DOHH2 (cell line): ENCODE data around the gene ALOX15B.
"Not testable (repeated sequence)": the region's sequence is repeated elsewhere in the genome, so short reads cannot be mapped to it uniquely, and the experiment has no call there.

Experiments used
- EZH2phosphoT487 ChIP-seq: fragments of 200-600 bp; sonication (generic); IDR thresholded peaks from 2 replicates; pipeline ENCODE4 v1.6.1; 2017; ENCODE audit warnings: borderline replicate concordance, mild to moderate bottlenecking, antibody characterized with exemption, low read length, moderate library complexity, mixed read lengths
- TF ChIP-seq, protein P1 (sequence below): fragments of 200-600 bp; sonication (generic); IDR thresholded peaks from one replicate; pipeline ENCODE4 v1.5.1; 2014; ENCODE audit warnings: antibody characterized with exemption, mild to moderate bottlenecking, low read depth, low read length; ENCODE audit not compliant: poor library complexity, severe bottlenecking

DNA sequence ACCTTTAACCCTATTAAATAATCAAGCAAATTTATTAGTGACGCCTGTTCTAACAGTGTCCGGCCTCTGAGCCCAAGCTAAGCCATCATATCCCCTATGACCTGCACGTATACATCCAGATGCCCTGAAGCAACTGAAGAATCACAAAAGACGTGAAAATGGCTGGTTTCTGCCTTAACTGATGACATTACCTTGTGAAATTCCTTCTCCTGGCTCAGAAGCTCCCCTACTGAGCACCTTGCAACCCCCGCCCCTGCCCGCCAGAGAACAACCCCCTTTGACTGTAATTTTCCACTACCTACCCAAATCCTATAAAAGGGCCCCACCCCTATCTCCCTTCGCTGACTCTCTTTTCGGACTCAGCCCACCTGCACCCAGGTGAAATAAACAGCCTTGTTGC is 23.0 kb downstream of the ALOX15B start:
- TF ChIP-seq, protein P1, sequence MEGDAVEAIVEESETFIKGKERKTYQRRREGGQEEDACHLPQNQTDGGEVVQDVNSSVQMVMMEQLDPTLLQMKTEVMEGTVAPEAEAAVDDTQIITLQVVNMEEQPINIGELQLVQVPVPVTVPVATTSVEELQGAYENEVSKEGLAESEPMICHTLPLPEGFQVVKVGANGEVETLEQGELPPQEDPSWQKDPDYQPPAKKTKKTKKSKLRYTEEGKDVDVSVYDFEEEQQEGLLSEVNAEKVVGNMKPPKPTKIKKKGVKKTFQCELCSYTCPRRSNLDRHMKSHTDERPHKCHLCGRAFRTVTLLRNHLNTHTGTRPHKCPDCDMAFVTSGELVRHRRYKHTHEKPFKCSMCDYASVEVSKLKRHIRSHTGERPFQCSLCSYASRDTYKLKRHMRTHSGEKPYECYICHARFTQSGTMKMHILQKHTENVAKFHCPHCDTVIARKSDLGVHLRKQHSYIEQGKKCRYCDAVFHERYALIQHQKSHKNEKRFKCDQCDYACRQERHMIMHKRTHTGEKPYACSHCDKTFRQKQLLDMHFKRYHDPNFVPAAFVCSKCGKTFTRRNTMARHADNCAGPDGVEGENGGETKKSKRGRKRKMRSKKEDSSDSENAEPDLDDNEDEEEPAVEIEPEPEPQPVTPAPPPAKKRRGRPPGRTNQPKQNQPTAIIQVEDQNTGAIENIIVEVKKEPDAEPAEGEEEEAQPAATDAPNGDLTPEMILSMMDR = not testable (repeated sequence)
- TF ChIP-seq EZH2phosphoT487 = not testable (repeated sequence)
